PC-3 (cell line): ENCODE results near the gene TUBGCP3. TPM values are rescaled to one million over a fixed set of nuclear protein-coding genes. Genes with fewer than 3 reads are reported as not detected.
"Not testable (repeated sequence)": the region's sequence is repeated elsewhere in the genome, so short reads cannot be mapped to it uniquely, and the experiment has no call there.

ENCODE experiments used
- ATAC-seq: fragments of 200-7000 bp; cut with Tn5 transposase; 2 replicates; pipeline ENCODE4 v1.9.1; 2020; ENCODE audit warnings: mild to moderate bottlenecking, moderate library complexity
- BruUV-seq: library from RNA; stranded (reverse); fragments of 400-500 nt; replicated peaks from 2 replicates; lab custom pipeline; 2021; lab: Mats Ljungman, UMichigan
- CTCF ChIA-PET: fragments of 300-600 bp; sonication (Branson Sonifier 250); formaldehyde crosslinking; loops from one replicate; lab custom pipeline; 2022; ENCODE audit warnings: antibody characterized with exemption; lab: Charles Lee
- POLR2A ChIA-PET: fragments of 300-600 bp; sonication (Branson Sonifier 250); formaldehyde crosslinking; loops from one replicate; lab custom pipeline; 2022; ENCODE audit warnings: antibody characterized with exemption; ENCODE audit not compliant: unreplicated experiment; lab: Charles Lee
- DNase-seq: peaks from one replicate; pipeline ENCODE4 v3.0.0-alpha.2; 2015
- H2AFZ ChIP-seq: fragments of 300-600 bp; sonication (generic); 2 replicates; pipeline ENCODE4 v1.6.0; 2016; ENCODE audit warnings: antibody characterized with exemption, low read length
- H3F3A ChIP-seq: fragments of 300-600 bp; sonication (generic); one replicate; pipeline ENCODE4 v1.6.0; 2017; ENCODE audit warnings: antibody characterized with exemption, low read length, control low read depth, mild to moderate bottlenecking; ENCODE audit not compliant: unreplicated experiment
- H3K27ac ChIP-seq: fragments of 300-600 bp; sonication (generic); 2 replicates; pipeline ENCODE4 v1.5.1; 2016; ENCODE audit warnings: mild to moderate bottlenecking, low read length
- H3K27me3 ChIP-seq: fragments of 300-600 bp; sonication (generic); 2 replicates; pipeline ENCODE4 v1.6.1; 2016; ENCODE audit warnings: low read length, mixed read lengths
- H3K36me3 ChIP-seq: fragments of 300-600 bp; sonication (generic); 2 replicates; pipeline ENCODE4 v1.6.1; 2016; ENCODE audit warnings: low read depth, mixed run types, low read length, mixed read lengths
- H3K4me1 ChIP-seq: fragments of 300-600 bp; sonication (generic); 2 replicates; pipeline ENCODE4 v1.5.1; 2016; ENCODE audit warnings: low read length; ENCODE audit not compliant: insufficient read depth
- H3K4me2 ChIP-seq: fragments of 300-600 bp; sonication (generic); 2 replicates; pipeline ENCODE4 v1.6.0; 2016; ENCODE audit warnings: low read length
- H3K4me3 ChIP-seq: fragments of 300-600 bp; sonication (generic); 2 replicates; pipeline ENCODE4 v1.5.1; 2016; ENCODE audit warnings: mild to moderate bottlenecking, low read length, mixed read lengths
- H3K79me2 ChIP-seq: fragments of 300-600 bp; sonication (generic); 2 replicates; pipeline ENCODE4 v1.6.1; 2017; ENCODE audit warnings: low read length, mixed read lengths
- H3K9ac ChIP-seq: fragments of 300-600 bp; sonication (generic); 2 replicates; pipeline ENCODE4 v1.6.0; 2016; ENCODE audit warnings: mild to moderate bottlenecking, low read length
- H3K9me2 ChIP-seq: fragments of 300-600 bp; sonication (generic); replicated peaks from 2 replicates; pipeline ENCODE4 v1.6.1; 2016; ENCODE audit warnings: mixed run types, low read length, mixed read lengths
- H3K9me3 ChIP-seq: fragments of 300-600 bp; sonication (generic); 2 replicates; pipeline ENCODE4 v1.6.1; 2016; ENCODE audit warnings: low read length, mixed read lengths
- H4K20me1 ChIP-seq: fragments of 300-600 bp; sonication (generic); 2 replicates; pipeline ENCODE4 v1.6.1; 2016; ENCODE audit warnings: low read length, mixed read lengths
- EZH2 ChIP-seq: fragments of 300-600 bp; sonication (generic); IDR thresholded peaks from one replicate; pipeline ENCODE4 v1.6.1; 2017; ENCODE audit warnings: antibody characterized with exemption, mild to moderate bottlenecking, low read length; ENCODE audit not compliant: unreplicated experiment
- EZH2phosphoT487 ChIP-seq: fragments of 300-600 bp; sonication (generic); IDR thresholded peaks from 2 replicates; pipeline ENCODE4 v1.6.1; 2018; ENCODE audit warnings: mild to moderate bottlenecking, antibody characterized with exemption, low read length, borderline replicate concordance
- intact Hi-C: fragments of 100-400 bp; cut with micrococcal nuclease; formaldehyde crosslinking; loops from 2 replicates; pipeline ENCODE4 v1.9.0; 2023
- total RNA-seq: library from RNA; depleted of rRNA; stranded (reverse); fragments of >200 nt; gene quantifications from 2 replicates; pipeline ENCODE4 v1.2.3, GENCODE V29; 2014
- TF ChIP-seq, protein P1 (sequence below): fragments of 300-600 bp; sonication (generic); conservative IDR thresholded peaks from 2 replicates; pipeline ENCODE4 v1.5.1; 2017; ENCODE audit warnings: antibody characterized with exemption, low read depth, mild to moderate bottlenecking, low read length

TUBGCP3 gene
- total RNA-seq, 1 experiment from 2014 or later = 25.8 TPM

DNA sequence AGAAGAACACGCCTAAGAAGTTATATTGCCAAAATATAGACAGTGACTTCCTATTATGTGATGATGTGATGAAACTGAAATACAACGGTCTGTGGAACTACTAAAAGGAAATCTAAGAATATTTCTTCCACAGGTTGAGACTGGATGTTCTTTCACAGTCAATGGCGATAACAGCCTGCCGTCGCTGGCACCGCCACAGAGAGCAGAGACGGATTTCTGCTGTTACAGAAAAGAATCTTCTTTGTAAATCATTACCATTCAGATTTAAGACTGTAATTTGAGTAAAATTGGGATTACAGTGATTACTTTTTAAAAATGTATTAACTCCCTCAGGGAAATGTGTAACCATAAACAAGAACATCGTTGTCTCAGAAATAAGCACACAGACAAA is 100.8 kb downstream of the TUBGCP3 start:
- H3K4me1 ChIP-seq = no peaks in the 10 kb centered on the region
- no peak overlapping the region for H3K27ac ChIP-seq
- CTCF ChIA-PET = no interaction called here
- H3K9me3 ChIP-seq = no peaks in the 10 kb centered on the region
- H2AFZ ChIP-seq = no peak overlapping the region
- H3K9me2 ChIP-seq = no peaks in the 10 kb centered on the region
- intact Hi-C loops = no loop called here
- no peaks in the 10 kb centered on the region for H3K36me3 ChIP-seq
- no peak for DNase-seq
- H3K79me2 ChIP-seq = no peaks in the 10 kb centered on the region
- H3K4me3 ChIP-seq = no peak overlapping the region
- ATAC-seq = no peak
- TF ChIP-seq EZH2phosphoT487 (no peak), EZH2 (no peak)
- TF ChIP-seq, protein P1, sequence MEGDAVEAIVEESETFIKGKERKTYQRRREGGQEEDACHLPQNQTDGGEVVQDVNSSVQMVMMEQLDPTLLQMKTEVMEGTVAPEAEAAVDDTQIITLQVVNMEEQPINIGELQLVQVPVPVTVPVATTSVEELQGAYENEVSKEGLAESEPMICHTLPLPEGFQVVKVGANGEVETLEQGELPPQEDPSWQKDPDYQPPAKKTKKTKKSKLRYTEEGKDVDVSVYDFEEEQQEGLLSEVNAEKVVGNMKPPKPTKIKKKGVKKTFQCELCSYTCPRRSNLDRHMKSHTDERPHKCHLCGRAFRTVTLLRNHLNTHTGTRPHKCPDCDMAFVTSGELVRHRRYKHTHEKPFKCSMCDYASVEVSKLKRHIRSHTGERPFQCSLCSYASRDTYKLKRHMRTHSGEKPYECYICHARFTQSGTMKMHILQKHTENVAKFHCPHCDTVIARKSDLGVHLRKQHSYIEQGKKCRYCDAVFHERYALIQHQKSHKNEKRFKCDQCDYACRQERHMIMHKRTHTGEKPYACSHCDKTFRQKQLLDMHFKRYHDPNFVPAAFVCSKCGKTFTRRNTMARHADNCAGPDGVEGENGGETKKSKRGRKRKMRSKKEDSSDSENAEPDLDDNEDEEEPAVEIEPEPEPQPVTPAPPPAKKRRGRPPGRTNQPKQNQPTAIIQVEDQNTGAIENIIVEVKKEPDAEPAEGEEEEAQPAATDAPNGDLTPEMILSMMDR = no peak
- H4K20me1 ChIP-seq = no peaks in the 10 kb centered on the region
- H3K9ac ChIP-seq = no peak overlapping the region
- no peaks in the 10 kb centered on the region for H3K27me3 ChIP-seq
- BruUV-seq = no TSS peak
- POLR2A ChIA-PET = no interaction called here
- no peak overlapping the region for H3K4me2 ChIP-seq
- H3F3A ChIP-seq = no peaks in the 10 kb centered on the region

DNA sequence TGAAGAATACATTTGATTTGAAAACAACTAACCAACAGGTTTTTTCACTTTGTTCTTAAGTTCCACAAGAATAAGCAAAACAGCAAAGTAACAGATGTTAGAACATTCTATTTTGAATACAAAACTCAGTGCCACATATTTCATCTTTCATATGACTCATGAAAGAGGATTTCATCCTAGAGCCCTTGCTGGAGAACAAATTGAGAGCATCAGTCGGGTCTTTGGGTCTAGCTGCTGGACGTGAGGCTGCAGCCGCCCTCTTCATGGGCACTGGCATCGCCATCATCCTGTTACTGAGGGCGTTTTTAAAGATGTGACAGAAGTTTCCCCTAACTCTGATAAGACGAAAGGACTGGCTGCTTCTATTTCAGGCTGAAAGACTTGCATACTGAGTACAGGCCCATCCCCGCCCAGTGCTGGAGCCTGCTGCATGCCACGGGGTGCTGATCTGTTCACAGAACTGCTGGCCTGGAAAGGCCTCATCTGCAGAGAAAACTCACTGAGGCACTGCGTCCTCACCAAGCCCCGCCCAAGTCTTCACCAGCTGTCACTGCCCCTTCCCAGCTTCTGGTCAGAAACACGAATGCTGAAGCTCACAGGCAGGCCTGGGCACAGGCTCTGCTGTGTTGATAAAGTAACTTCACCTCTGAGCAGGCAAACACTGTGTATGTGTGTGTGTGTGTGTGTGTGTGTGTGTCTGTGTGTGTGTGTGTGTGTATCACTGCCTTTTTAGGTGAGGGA is 101.4 kb downstream of the TUBGCP3 start:
- H3K4me3 ChIP-seq = no peak overlapping the region
- no peaks in the 10 kb centered on the region for H3K27me3 ChIP-seq
- H3K4me2 ChIP-seq = no peak overlapping the region
- CTCF ChIA-PET = no interaction called here
- no TSS peak for BruUV-seq
- H3K9me2 ChIP-seq = no peaks in the 10 kb centered on the region
- no peak for DNase-seq
- no peak overlapping the region for H2AFZ ChIP-seq
- ATAC-seq = no peak
- no peak overlapping the region for H3K27ac ChIP-seq
- POLR2A ChIA-PET = no interaction called here
- H3K9ac ChIP-seq = no peak overlapping the region
- H4K20me1 ChIP-seq = no peaks in the 10 kb centered on the region
- no peaks in the 10 kb centered on the region for H3K79me2 ChIP-seq
- TF ChIP-seq, protein P1 = no peak
- TF ChIP-seq EZH2 (no peak), EZH2phosphoT487 (no peak)
- no peaks in the 10 kb centered on the region for H3K4me1 ChIP-seq
- H3F3A ChIP-seq = no peaks in the 10 kb centered on the region
- H3K36me3 ChIP-seq = no peaks in the 10 kb centered on the region
- intact Hi-C loops = no loop called here
- no peaks in the 10 kb centered on the region for H3K9me3 ChIP-seq

DNA sequence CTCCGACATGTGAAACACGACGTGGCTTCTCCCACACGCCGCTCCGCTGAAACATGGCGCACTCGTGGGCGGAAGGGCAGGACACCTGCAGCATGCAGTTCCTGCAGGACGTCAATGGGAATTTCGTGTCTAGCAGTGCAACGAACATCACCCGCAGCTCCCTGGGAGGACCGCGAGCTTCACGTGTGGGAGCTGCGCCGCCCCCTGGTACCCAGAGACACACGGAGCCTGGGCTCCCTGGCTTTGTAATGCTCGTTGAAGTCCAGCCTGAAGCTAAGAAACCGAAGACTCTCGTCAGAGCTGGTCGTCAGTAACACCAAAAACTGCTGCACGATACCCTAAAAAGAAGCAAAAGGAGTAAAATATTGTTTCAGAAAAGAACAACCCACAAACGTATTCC is 102.1 kb downstream of the TUBGCP3 start:
- H3K27me3 ChIP-seq, H3K9me2 ChIP-seq, H3K9me3 ChIP-seq, POLR2A ChIA-PET, H3K4me1 ChIP-seq, H3K79me2 ChIP-seq, ATAC-seq, H2AFZ ChIP-seq, H3K36me3 ChIP-seq, H4K20me1 ChIP-seq, H3K27ac ChIP-seq, H3F3A ChIP-seq, H3K9ac ChIP-seq, intact Hi-C loops, H3K4me3 ChIP-seq, H3K4me2 ChIP-seq, CTCF ChIA-PET, BruUV-seq, DNase-seq: not testable (repeated sequence)
